H1 (cell line): Measurements from ENCODE around the gene C10orf95. TPM values are rescaled to one million over a fixed set of nuclear protein-coding genes. Genes with fewer than 3 reads are reported as not detected.
A peak's percentile ranks its signal among the peaks of the same experiment; 100 is the strongest.

Source experiments
- CHD7 ChIP-seq: fragments of 300-600 bp; sonication (generic); IDR thresholded peaks from 2 replicates; pipeline ENCODE4 v1.7.1; 2012; ENCODE audit warnings: low read length, moderate library complexity, mild to moderate bottlenecking, inconsistent platforms; ENCODE audit not compliant: insufficient replicate concordance
- E2F6 ChIP-seq: IDR thresholded peaks from 2 replicates; pipeline ENCODE4 v1.6.1; 2012; ENCODE audit warnings: inconsistent platforms
- MAX ChIP-seq: IDR thresholded peaks from 2 replicates; pipeline ENCODE4 v1.6.1; 2012; ENCODE audit warnings: inconsistent platforms
- RAD21 ChIP-seq, 2 experiments: IDR thresholded peaks in 1 of 2; conservative IDR thresholded peaks in 1 of 2; 2 replicates each; pipeline ENCODE4 v1.6.1; 2011; ENCODE audit warnings: low read depth in 2 of 2, low read length in 2 of 2, improper control_type of control experiment in 1 of 2, inconsistent platforms in 1 of 2, mild to moderate bottlenecking in 1 of 2, moderate library complexity in 1 of 2
- SAP30 ChIP-seq: fragments of 300-600 bp; sonication (generic); IDR thresholded peaks from 2 replicates; pipeline ENCODE4 v1.7.1; 2012; ENCODE audit warnings: low read length, moderate library complexity, mild to moderate bottlenecking, inconsistent platforms; ENCODE audit not compliant: insufficient read depth, insufficient replicate concordance
- SIX5 ChIP-seq: IDR thresholded peaks from 2 replicates; pipeline ENCODE4 v1.6.1; 2011; ENCODE audit warnings: mild to moderate bottlenecking, low read depth, low read length
- SP1 ChIP-seq: IDR thresholded peaks from 2 replicates; pipeline ENCODE4 v1.6.1; 2011; ENCODE audit warnings: low read depth, low read length
- YY1 ChIP-seq: IDR thresholded peaks from 2 replicates; pipeline ENCODE4 v1.6.1; 2011; ENCODE audit warnings: low read depth, mild to moderate bottlenecking, low read length
- polyA plus RNA-seq, 7 experiments: library from polyadenylated mRNA; depleted of rRNA in 3 of 7; stranded (reverse) in 5 of 7; unstranded in 2 of 7; fragments of >200 nt in 5 of 7; fragments of 200-250 nt in 2 of 7; gene quantifications; 1 replicate in 5 of 7; 2 replicates in 1 of 7; 4 replicates in 1 of 7; pipeline versions ENCODE4 v1.2.1 to v1.2.3, GENCODE V29; 2011 to 2013; ENCODE audit warnings: missing spikeins in 2 of 7, mixed read lengths in 2 of 7
- total RNA-seq: library from RNA; stranded (reverse); fragmentation: NEBNext Ultra II Directional; extraction: Animal tissue kit (Norgen Biotek cat#: 25700); gene quantifications from 2 replicates; pipeline ENCODE4 v1.2.1, GENCODE V29; 2021

The C10orf95 gene
- total and polyA plus RNA-seq, 2 of the 8 experiments (the other 6 are each of a cell fraction or from before 2014, with no cell fraction given): 0.34 to 0.48 TPM

- TF ChIP-seq RAD21 (IDR thresholded peaks at IDR 0.05 in 1 of 2, conservative IDR thresholded peaks at IDR 0.05 in 1 of 2; ENCODE audit: low read depth in 2 of 2, low read length in 2 of 2) (peak in 1 of 2 experiments; percentile 5; a peak in 1 of 4 replicates), SIX5 (peak; percentile 60), MAX (peak; percentile 33), E2F6 (peak; percentile 51; the same call in 1 of the 2 replicates), SAP30 (no peak), YY1 (peak; percentile 100), SP1 (peak; percentile 90), CHD7 (no peak)
Measured at GRCh38 chr10:102432162-102432950, 19.0 kb downstream of the C10orf95 start, which contains the start of gene CUEDC2 (continued).
